Measurements from ENCODE around the gene ARID5B. TPM values are rescaled to one million over a fixed set of nuclear protein-coding genes. Genes with fewer than 3 reads are reported as not detected.
A peak's percentile ranks its signal among the peaks of the same experiment; 100 is the strongest.

ARID5B gene
- total and polyA plus RNA-seq, 2 experiments from 2014 or later, result 53.2 to 55.0 TPM

- no peak overlapping the region for H3K4me3 ChIP-seq
- H3K27me3 ChIP-seq, result no peaks in the 10 kb centered on the region
- no peak for DNase-seq (ENCODE audit: low spot score)
- TF ChIP-seq CTCF (IDR thresholded peaks at IDR 0.05; ENCODE audit: poor library complexity) (no peak), EZH2phosphoT487 (IDR thresholded peaks at IDR 0.05; ENCODE audit: low read depth, severe bottlenecking, unreplicated experiment) (no peak), EZH2 (IDR thresholded peaks at IDR 0.05; ENCODE audit: borderline replicate concordance) (no peak)
- no peaks in the 10 kb centered on the region for H3K9me3 ChIP-seq (ENCODE audit: low read depth)
- no peaks in the 10 kb centered on the region for H3K9me2 ChIP-seq (replicated peaks; ENCODE audit: insufficient read depth)
- 84% methylated on average over 3 of the region's 3 CpGs for WGBS (ENCODE audit: low lambda C conversion rate, missing lambda C conversion rate)
- H3K4me1 ChIP-seq (ENCODE audit: insufficient read depth), result peaks cover 22% of the 10 kb centered on the region
- H3K4me2 ChIP-seq, result no peak overlapping the region
- H3K79me2 ChIP-seq, result peaks cover 50% of the 10 kb centered on the region
- no peaks in the 10 kb centered on the region for H4K20me1 ChIP-seq (ENCODE audit: insufficient read depth, poor library complexity, severe bottlenecking)
- peak overlapping the region; percentile 39 for H3K27ac ChIP-seq
- H3K36me3 ChIP-seq (replicated peaks; ENCODE audit: insufficient read depth, low read depth), result no peaks in the 10 kb centered on the region
- H2AFZ ChIP-seq, result no peak overlapping the region
Observed at GRCh38 chr10:62088786-62089185, 187.3 kb downstream of the ARID5B start.

GRCh38 chr10:62092301-62093030 is 191.0 kb downstream of the ARID5B start:
- Histone ChIP-seq H3K4me1 (ENCODE audit: insufficient read depth) (peaks cover 48% of the 10 kb centered on the region), H3K79me2 (peaks cover 40% of the 10 kb centered on the region), H3K4me3 (no peak overlapping the region), H3K9me2 (replicated peaks; ENCODE audit: insufficient read depth) (no peaks in the 10 kb centered on the region), H4K20me1 (ENCODE audit: insufficient read depth, poor library complexity, severe bottlenecking) (no peaks in the 10 kb centered on the region), H3K36me3 (replicated peaks; ENCODE audit: insufficient read depth, low read depth) (no peaks in the 10 kb centered on the region), H3K27me3 (no peaks in the 10 kb centered on the region), H3K27ac (peak overlapping the region; percentile 64), H3K4me2 (peak overlapping the region; percentile 28), H2AFZ (no peak overlapping the region), H3K9me3 (ENCODE audit: low read depth) (no peaks in the 10 kb centered on the region)
- no peak for DNase-seq (ENCODE audit: low spot score)
- TF ChIP-seq EZH2phosphoT487 (IDR thresholded peaks at IDR 0.05; ENCODE audit: low read depth, severe bottlenecking, unreplicated experiment) (no peak), CTCF (IDR thresholded peaks at IDR 0.05; ENCODE audit: poor library complexity) (no peak), EZH2 (IDR thresholded peaks at IDR 0.05; ENCODE audit: borderline replicate concordance) (no peak)
- 83% methylated on average over 22 of the region's 22 CpGs for WGBS (ENCODE audit: low lambda C conversion rate, missing lambda C conversion rate)

DNA sequence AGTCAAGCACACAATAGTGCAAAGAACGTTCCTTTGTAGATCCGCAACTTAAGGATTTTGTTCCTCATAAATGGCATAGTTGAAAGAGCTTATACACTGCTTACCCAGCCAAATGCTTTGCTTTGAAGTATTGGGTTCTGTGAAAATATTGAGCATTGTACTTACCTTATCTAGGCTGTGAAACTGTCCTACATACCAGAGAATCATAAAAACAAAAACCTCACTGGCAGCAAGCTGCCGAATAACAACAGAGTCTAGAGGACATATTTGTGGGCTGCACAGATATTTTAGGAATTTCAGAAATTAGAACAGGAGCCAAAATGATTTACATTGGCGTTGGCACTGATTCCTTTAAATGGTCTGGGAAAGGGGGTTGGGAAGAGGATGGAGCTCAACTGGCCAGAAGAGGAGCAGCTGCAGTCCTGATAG is 192.4 kb downstream of the ARID5B start:
- TF ChIP-seq EZH2 (IDR thresholded peaks at IDR 0.05; ENCODE audit: borderline replicate concordance) (no peak), EZH2phosphoT487 (IDR thresholded peaks at IDR 0.05; ENCODE audit: low read depth, severe bottlenecking, unreplicated experiment) (no peak)
- peak overlapping the region; percentile 28 for H3K4me2 ChIP-seq
- H3K4me1 ChIP-seq (ENCODE audit: insufficient read depth), result peaks cover 48% of the 10 kb centered on the region
- H3K4me3 ChIP-seq, result no peak overlapping the region
- no peak overlapping the region for H2AFZ ChIP-seq
- 20% methylated on average over 4 of the region's 4 CpGs for WGBS (ENCODE audit: low lambda C conversion rate, missing lambda C conversion rate)
- DNase-seq (ENCODE audit: low spot score), result no peak
- H3K36me3 ChIP-seq (replicated peaks; ENCODE audit: insufficient read depth, low read depth), result no peaks in the 10 kb centered on the region
- no peaks in the 10 kb centered on the region for H3K9me2 ChIP-seq (replicated peaks; ENCODE audit: insufficient read depth)
- no peaks in the 10 kb centered on the region for H4K20me1 ChIP-seq (ENCODE audit: insufficient read depth, poor library complexity, severe bottlenecking)
- H3K79me2 ChIP-seq, result peaks cover 40% of the 10 kb centered on the region
- H3K27ac ChIP-seq, result peak overlapping the region; percentile 64
- H3K27me3 ChIP-seq, result no peaks in the 10 kb centered on the region
- H3K9me3 ChIP-seq (ENCODE audit: low read depth), result no peaks in the 10 kb centered on the region
